Suprapubic skin (tissue), 3 donors: Measurements from ENCODE around the gene FOXO6.

Experiments
- EP300 ChIP-seq: sonication (generic); formaldehyde crosslinking; IDR thresholded peaks from one replicate; pipeline ENCODE4 v1.6.1; 2017; ENCODE audit warnings: antibody characterized with exemption
- TF ChIP-seq, protein P1 (sequence below), 2 donors: fragments of 200-600 bp in 1 of 2; fragments of 450-650 bp in 1 of 2; sonication (generic) in 1 of 2; IDR thresholded peaks; one replicate each; pipeline ENCODE4 v1.5.1; 2016 to 2019; ENCODE audit warnings: antibody characterized with exemption in 2 of 2, mild to moderate bottlenecking in 1 of 2, moderate library complexity in 1 of 2

DNA sequence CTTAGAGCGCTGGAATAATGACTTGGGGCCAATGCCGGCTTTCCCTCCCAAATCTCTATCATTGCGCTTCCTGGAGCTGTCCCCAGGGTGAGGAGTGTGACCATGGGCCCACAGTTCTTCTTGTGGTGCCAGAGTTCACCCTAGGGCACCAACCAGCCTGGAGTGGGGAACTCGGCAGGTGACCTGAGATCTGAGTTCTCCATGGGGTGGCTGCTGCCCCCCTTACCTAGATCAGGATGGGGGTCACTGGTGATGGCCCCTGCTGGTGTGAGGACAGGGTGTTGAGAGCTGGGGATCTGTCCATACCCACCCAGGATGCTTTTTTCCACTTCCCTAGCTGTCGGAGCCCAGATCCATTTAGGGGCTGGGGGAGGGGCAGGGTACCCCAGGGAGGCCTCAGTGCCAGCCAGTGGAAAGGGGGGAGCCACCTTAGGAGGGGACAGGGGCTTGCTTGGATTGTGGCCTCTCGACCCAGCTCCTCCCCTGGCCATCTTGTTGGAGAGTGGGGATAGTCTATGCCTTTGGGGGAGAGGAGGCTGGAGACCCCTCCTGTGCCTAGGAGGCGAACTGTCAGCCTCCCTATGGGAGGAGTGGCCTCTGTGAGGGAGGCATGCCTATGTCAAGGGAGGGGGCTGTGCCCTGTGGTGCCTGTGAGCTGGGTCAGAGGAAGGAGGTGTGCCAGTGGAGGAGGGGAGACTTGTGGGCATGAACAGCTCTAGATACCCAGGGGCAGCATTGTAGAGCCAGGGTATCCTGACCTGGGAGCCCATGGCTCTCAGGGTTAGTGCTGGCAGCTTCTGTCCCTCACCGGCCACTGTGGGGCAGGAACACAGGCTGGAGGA lies 1.7 kb downstream of the FOXO6 start:
- TF ChIP-seq, protein P1, sequence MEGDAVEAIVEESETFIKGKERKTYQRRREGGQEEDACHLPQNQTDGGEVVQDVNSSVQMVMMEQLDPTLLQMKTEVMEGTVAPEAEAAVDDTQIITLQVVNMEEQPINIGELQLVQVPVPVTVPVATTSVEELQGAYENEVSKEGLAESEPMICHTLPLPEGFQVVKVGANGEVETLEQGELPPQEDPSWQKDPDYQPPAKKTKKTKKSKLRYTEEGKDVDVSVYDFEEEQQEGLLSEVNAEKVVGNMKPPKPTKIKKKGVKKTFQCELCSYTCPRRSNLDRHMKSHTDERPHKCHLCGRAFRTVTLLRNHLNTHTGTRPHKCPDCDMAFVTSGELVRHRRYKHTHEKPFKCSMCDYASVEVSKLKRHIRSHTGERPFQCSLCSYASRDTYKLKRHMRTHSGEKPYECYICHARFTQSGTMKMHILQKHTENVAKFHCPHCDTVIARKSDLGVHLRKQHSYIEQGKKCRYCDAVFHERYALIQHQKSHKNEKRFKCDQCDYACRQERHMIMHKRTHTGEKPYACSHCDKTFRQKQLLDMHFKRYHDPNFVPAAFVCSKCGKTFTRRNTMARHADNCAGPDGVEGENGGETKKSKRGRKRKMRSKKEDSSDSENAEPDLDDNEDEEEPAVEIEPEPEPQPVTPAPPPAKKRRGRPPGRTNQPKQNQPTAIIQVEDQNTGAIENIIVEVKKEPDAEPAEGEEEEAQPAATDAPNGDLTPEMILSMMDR (IDR thresholded peaks at IDR 0.05): no peak
- no peak for TF ChIP-seq EP300
